LNCaP clone FGC (cell line): Measurements from ENCODE around the gene B3GAT1.

Source experiments
- DNase-seq: peaks from one replicate; pipeline ENCODE4 v3.0.0-alpha.2; 2011; ENCODE audit warnings: low read depth
- H3K4me3 ChIP-seq: 2 replicates; pipeline ENCODE4 v1.5.1; 2011; ENCODE audit warnings: mild to moderate bottlenecking, low read depth, low read length, control low read depth
- CTCF ChIP-seq: IDR thresholded peaks from 2 replicates; pipeline ENCODE4 v1.5.1; 2012; ENCODE audit warnings: mild to moderate bottlenecking; ENCODE audit not compliant: control insufficient read depth, insufficient read depth; ENCODE audit errors: extremely low read depth

The B3GAT1 gene

GRCh38 chr11:134374891-134375550, 37.0 kb downstream of the B3GAT1 start:
- no peak for TF ChIP-seq CTCF
- H3K4me3 ChIP-seq = no peak overlapping the region
- DNase-seq = no peak

DNA sequence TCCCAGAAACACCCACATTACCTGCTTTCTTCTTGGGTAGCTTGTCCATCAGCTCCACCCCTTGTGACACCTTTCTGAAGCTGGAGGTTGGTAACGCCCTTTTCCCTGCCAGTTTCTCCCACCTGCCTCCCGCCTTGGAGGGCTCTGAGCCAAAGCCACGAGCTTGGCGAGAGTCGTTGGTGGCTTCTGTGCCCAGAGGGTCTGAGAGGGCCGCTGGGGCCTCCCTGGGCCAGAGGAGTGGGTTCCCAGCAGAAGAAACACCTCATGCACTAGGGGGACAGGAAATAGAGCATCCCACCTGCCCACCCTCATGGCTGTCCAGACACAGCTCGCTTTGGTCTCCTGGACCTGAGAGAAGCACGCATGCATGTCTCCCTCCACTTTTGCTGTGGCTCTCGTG, 37.9 kb downstream of the B3GAT1 start:
- no peak for TF ChIP-seq CTCF
- no peak overlapping the region for H3K4me3 ChIP-seq
- DNase-seq = no peak

- DNase-seq = no peak
- no peak for TF ChIP-seq CTCF
- H3K4me3 ChIP-seq = no peak overlapping the region
These were observed 38.4 kb downstream of the B3GAT1 start for GRCh38 chr11:134373591-134374052.

DNA sequence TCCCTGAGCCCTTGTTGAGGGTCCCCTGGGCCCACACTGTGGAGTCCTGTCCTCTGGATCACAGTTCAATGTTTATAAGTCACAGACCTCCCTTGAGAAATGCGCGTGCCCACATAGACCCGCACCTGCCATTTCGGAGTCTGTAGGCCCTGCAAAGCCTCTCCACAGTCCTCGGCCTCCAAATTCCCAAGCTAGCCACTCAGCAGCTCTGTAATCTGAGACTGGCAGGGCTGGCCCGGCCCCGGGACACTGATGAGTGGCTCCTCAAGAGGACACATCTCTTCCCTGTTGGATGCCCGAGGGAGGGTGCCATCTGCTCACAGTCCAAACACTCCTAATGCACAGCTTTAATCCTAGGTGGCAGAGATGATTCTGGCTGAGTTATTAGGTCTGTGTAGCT, 39.1 kb downstream of the B3GAT1 start:
- DNase-seq = no peak
- TF ChIP-seq CTCF = no peak
- H3K4me3 ChIP-seq = no peak overlapping the region

- H3K4me3 ChIP-seq = no peak overlapping the region
- TF ChIP-seq CTCF = no peak
- DNase-seq = no peak
These were observed 39.5 kb downstream of the B3GAT1 start for GRCh38 chr11:134372536-134372935.

DNA sequence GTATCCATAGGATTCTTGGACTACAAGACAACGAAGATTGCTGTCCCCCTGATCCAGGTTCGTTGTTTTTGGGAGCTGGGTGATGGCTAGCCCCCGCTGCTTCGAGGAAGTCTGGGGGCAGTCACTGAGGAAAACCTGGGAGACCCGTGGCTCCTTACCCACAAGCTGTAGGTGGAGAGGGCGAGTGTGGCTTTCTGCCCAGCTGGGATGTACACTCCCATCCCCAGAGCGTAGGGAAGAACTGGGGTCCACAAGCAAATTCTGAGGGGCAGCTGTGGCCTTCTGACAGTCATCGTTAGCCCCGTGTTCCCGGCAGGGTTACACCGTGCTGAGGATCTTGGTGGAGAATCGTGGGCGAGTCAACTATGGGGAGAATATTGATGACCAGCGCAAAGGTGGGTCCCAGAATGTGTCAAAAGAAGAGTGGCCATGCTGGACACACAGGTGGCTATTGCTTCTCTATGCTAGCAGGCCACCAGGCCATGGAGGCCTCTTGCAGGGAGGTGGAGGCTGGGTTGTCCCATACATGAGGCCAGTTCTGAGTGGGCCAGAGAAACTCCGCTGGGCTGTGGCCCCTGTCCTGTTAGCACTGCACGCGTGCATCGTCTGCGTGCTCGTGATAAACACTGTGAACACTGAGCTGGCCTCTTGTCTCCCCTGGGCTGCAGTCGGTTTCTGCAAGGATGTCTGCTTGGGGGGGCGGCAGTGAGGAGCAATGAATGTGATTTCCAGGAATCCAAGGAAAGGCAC, 40.4 kb downstream of the B3GAT1 start:
- H3K4me3 ChIP-seq = no peak overlapping the region
- no peak for TF ChIP-seq CTCF
- DNase-seq = no peak
